GM10847 (cell line): ENCODE measurements around the gene PCDHA6.
"Not testable (repeated sequence)": the region's sequence is repeated elsewhere in the genome, so short reads cannot be mapped to it uniquely, and the experiment has no call there.

Source experiments
- POLR2A ChIP-seq: IDR thresholded peaks from 2 replicates; pipeline ENCODE4 v1.6.1; 2011; ENCODE audit not compliant: insufficient read length; ENCODE audit errors: extremely low read depth

PCDHA6 gene

DNA sequence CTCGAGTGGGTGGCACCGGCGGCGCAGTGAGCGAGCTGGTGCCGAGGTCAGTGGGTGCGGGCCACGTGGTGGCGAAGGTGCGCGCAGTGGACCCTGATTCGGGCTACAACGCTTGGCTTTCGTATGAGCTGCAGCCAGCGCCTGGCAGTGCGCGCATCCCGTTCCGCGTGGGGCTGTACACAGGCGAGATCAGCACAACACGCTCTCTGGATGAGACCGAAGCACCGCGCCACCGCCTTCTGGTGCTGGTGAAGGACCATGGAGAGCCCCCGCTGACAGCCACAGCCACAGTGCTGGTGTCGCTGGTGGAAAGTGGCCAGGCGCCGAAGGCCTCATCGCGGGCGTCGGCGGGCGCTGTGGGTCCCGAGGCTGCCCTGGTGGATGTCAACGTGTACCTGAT, 4.3 kb upstream of the PCDHA6 start:
- no peak for TF ChIP-seq POLR2A

DNA sequence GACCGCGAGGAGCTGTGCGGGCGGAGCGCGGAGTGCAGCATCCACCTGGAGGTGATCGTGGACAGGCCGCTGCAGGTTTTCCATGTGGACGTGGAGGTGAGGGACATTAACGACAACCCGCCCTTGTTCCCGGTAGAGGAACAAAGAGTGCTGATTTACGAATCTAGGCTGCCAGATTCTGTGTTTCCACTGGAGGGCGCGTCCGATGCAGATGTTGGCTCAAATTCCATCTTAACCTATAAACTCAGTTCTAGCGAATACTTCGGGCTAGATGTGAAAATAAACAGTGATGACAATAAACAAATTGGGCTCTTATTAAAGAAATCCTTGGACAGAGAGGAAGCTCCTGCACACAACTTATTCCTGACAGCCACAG, 590 bp downstream of the PCDHA6 start:
- TF ChIP-seq POLR2A: no peak

DNA sequence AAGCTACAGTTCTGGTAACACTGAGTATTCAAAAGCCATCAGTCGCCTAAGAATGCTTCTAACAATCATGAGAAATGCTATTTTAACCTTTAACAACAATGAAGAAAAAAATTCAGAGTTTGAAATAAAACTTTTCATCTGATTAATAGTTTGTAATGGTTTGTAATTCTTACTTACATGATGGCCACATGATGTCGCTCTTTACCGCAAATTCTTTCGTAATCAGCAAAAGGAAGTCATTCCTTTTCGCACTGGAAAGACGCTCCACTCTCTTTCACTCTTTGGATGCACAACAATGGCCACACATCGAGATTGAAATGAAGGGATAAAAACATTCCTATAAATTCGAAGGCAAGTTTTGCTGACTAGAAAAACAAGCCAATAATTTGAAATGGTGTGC, 6.2 kb downstream of the PCDHA6 start, which contains the start of gene PCDHA7:
Gene PCDHA7, plus strand, starts transcription at position 277 of the 400 bp plus-strand sequence. Its CDS starts 115 bp downstream, at position 392.
- TF ChIP-seq POLR2A: no peak

DNA sequence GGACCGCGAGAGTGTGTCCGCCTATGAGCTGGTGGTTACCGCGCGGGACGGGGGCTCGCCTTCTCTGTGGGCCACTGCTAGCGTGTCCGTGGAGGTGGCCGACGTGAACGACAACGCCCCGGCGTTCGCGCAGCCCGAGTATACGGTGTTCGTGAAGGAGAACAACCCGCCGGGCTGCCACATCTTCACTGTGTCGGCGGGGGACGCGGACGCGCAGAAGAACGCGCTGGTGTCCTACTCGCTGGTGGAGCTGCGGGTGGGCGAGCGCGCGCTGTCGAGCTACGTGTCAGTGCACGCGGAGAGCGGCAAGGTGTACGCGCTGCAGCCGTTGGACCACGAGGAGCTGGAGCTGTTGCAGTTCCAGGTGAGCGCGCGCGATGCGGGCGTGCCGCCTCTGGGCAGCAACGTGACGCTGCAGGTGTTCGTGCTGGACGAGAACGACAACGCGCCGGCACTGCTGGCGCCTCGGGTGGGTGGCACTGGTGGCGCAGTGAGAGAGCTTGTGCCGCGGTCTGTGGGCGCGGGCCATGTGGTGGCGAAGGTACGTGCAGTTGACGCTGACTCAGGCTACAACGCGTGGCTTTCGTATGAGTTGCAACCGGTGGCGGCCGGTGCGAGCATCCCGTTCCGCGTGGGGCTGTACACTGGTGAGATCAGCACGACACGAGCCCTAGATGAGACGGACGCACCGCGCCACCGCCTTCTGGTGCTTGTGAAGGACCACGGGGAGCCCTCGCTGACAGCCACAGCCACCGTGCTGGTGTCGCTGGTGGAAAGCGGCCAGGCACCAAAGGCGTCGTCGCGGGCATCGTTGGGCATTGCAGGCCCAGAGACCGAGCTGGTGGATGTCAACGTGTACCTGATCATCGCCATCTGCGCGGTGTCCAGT, 8.1 kb downstream of the PCDHA6 start:
- no peak for TF ChIP-seq POLR2A

DNA sequence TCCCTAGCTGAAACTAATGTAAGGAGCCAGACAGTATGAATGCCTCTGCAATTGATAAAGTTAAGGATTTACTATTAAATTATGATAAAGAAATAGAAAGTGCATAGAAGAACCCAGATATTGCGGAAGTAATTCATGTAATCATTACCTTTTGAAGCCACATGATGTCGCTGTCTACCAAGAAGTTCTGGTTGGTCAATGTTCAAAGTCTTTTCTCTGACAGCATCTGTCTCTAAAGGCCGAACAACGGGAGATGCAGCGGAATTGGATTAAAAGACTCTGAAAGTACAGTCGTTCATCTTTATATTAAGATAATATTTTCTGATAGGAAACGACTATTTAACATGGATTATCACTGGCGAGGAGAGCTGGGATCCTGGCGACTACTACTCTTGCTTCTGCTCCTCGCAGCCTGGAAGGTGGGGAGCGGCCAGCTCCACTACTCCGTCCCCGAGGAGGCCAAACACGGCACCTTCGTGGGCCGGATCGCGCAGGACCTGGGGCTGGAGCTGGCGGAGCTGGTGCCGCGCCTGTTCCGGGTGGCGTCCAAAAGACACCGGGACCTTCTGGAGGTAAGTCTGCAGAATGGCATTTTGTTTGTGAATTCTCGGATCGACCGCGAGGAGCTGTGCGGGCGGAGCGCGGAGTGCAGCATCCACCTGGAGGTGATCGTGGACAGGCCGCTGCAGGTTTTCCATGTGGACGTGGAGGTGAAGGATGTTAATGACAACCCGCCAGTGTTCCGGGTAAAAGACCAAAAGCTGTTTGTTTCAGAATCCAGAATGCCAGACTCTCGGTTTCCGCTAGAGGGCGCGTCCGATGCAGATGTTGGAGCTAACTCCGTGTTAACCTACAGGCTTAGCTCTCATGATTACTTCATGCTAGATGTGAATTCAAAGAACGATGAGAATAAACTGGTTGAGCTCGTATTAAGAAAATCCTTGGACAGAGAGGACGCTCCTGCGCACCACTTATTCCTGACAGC, 13.5 kb downstream of the PCDHA6 start, which contains the start of gene PCDHA8:
Gene PCDHA8, plus strand, starts transcription at position 210 of the 985 bp plus-strand sequence. Its CDS starts 135 bp downstream, at position 345.
- TF ChIP-seq POLR2A: no peak

DNA sequence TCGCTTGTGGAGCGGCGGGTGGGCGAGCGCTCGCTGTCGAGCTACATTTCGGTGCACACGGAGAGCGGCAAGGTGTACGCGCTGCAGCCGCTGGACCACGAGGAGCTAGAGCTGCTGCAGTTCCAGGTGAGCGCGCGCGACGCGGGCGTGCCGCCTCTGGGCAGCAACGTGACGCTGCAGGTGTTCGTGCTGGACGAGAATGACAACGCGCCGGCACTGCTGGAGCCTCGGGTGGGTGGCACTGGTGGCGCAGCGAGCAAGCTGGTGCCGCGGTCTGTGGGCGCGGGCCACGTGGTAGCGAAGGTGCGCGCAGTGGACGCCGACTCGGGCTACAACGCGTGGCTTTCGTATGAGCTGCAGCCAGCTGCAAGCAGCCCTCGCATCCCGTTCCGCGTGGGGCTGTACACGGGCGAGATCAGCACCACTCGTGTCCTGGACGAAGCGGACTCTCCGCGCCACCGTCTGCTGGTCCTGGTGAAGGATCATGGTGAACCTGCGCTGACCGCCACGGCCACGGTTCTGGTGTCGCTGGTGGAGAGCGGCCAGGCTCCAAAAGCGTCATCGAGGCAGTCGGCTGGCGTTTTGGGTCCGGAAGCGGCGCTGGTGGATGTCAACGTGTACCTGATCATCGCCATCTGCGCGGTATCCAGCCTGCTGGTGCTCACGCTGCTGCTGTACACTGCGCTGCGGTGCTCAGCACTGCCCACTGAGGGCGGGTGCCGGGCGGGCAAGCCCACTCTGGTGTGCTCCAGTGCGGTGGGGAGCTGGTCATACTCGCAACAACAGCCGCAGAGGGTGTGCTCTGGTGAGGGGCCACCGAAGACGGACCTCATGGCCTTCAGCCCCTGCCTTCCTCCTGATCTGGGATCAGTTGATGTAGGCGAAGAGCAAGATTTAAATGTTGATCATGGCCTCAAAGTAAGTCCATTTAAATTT, 15.3 kb downstream of the PCDHA6 start:
- TF ChIP-seq POLR2A: no peak

DNA sequence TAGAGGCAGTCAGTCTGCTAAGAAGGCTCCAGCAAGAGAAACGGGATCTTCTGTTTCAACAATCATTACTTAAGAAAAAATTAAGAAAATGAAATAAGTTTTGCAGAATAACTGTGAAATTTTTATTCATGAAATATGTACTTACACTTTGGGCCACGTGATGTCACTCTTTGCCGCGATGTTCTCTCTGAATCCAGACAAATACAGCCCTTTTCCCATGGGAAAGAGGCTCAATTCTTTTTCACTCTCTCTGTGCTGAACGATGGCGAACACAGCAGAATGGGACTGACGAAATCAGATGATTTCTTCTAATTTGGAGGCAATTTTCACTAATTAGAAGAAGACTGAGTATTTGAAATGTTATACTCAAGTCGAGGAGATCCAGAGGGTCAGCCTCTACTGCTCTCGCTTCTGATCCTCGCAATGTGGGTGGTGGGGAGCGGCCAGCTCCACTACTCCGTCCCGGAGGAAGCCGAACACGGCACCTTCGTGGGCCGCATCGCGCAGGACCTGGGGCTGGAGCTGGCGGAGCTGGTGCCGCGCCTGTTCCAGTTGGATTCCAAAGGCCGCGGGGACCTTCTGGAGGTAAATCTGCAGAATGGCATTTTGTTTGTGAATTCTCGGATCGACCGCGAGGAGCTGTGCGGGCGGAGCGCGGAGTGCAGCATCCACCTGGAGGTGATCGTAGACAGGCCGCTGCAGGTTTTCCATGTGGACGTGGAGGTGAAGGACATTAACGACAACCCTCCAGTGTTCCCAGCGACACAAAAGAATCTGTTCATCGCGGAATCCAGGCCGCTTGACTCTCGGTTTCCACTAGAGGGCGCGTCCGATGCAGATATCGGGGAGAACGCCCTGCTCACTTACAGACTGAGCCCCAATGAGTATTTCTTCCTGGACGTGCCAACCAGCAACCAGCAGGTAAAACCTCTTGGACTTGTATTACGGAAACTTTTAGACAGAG, 20.7 kb downstream of the PCDHA6 start, which contains the start of gene PCDHA9:
Gene PCDHA9, plus strand, starts transcription at position 244 of the 964 bp plus-strand sequence. Its CDS starts 114 bp downstream, at position 358.
- TF ChIP-seq POLR2A: not testable (repeated sequence)

DNA sequence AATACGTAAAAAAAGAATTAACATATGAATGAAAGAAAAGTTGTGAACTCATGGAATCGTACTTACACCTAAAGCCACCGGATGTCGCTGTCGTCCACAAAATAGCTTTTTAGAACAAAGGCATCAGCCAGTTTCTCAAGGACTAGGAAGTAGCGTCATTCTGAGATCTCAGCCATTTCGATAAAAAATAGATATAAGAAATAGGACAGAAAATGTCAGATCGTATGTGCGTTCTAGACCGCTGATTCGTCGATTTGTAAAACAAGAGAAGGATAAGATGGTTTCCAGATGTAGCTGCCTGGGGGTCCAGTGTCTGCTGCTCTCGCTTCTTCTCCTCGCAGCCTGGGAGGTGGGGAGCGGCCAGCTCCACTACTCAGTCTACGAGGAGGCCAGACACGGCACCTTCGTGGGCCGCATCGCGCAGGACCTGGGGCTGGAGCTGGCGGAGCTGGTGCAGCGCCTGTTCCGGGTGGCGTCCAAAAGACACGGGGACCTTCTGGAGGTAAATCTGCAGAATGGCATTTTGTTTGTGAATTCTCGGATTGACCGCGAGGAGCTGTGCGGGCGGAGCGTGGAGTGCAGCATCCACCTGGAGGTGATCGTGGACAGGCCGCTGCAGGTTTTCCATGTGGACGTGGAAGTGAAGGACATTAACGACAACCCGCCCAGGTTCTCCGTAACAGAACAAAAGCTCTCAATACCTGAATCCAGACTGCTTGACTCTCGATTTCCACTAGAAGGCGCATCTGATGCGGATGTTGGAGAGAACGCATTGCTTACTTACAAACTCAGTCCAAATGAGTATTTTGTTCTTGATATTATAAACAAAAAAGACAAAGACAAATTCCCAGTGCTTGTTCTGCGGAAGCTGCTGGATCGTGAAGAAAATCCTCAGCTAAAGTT, 28.3 kb downstream of the PCDHA6 start, which contains the start of gene PCDHA10:
Gene PCDHA10, plus strand, starts transcription at position 126 of the 903 bp plus-strand sequence. Its CDS starts 152 bp downstream, at position 278.
- no peak for TF ChIP-seq POLR2A

DNA sequence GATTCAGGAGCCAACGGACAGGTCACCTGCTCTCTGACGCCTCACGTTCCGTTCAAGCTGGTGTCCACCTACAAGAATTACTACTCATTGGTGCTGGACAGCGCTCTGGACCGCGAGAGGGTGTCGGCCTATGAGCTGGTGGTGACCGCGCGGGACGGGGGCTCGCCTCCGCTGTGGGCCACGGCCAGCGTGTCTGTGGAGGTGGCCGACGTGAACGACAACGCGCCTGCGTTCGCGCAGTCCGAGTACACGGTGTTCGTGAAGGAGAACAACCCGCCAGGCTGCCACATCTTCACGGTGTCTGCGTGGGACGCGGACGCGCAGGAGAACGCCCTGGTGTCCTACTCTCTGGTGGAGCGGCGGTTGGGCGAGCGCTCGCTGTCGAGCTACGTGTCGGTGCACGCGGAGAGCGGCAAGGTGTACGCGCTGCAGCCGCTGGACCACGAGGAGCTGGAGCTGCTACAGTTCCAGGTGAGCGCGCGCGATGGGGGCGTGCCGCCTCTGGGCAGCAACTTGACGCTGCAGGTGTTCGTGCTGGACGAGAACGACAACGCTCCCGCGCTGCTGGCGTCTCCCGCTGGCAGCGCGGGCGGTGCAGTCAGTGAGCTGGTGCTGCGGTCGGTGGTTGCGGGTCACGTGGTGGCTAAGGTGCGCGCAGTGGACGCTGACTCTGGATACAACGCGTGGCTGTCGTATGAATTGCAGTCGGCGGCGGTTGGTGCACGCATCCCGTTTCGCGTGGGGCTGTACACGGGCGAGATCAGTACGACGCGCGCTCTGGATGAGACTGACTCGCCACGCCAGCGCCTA, 29.6 kb downstream of the PCDHA6 start:
- no peak for TF ChIP-seq POLR2A

DNA sequence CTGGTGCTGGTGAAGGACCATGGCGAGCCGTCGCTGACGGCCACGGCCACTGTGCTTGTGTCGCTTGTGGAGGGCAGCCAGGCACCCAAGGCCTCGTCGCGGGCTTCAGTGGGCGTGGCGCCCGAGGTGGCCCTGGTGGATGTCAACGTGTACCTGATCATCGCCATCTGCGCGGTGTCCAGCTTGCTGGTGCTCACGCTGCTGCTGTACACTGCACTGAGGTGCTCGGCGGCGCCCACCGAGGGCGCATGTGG, 30.2 kb downstream of the PCDHA6 start:
- TF ChIP-seq POLR2A: no peak

DNA sequence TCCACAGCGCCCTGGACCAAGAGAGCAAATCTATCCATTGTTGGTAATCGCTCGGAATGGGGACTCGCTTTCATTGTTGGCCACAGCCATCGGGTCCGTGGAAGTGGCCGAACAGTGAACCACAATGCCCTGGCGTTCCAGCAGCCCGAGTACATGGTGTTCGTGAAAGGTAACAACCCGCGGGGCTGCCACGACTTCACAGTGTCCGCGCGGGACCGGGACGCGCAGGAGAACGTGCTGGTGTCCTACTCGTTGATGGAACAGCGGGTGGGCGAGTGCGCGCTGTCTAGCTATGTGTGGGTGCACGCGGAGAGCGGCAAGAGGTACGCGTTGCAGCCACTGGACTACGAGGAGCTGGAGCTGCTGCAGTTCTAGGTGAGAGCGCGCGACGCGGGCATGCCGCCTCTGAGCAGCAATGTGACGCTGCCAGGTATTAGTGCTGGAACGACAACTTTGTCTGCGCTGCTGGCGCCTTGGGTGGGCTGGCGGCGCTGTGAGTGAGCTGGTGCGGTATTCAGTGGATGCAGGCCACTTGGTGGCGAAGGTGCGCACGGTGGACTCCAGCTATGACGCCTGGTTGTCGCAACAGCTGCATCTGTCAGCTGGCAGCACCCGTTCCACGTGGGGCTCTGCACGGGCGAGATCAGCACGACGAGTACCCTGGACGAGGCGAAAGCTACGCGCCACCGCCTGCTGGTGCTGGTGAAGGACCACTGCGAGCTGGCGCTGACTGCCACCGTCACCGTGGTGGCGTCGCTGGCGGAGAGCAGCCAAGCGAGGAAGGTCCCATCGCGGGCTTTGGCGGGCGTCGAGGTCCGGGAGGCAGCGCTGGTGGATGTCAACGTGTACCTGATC, 34.9 kb downstream of the PCDHA6 start:
- no peak for TF ChIP-seq POLR2A
